Endothelial cell of umbilical vein (primary cell): ENCODE measurements around the gene LPAR3. TPM values are rescaled to one million over a fixed set of nuclear protein-coding genes. Genes with fewer than 3 reads are reported as not detected.

Experiments
- BruUV-seq: library from RNA; stranded (reverse); fragments of 400-500 nt; replicated peaks from 2 replicates; lab custom pipeline; 2021; lab: Mats Ljungman, UMichigan
- CTCF ChIA-PET: fragments of 300-600, 350-600 bp; sonication (Branson Sonifier 250); formaldehyde crosslinking; loops from one replicate; lab custom pipeline; 2021; ENCODE audit warnings: antibody characterized with exemption, inconsistent platforms; lab: Charles Lee
- POLR2A ChIA-PET: fragments of 300-600, 350-600 bp; sonication (Branson Sonifier 250); formaldehyde crosslinking; loops from one replicate; lab custom pipeline; 2021; ENCODE audit warnings: antibody characterized with exemption, inconsistent platforms; lab: Charles Lee
- DNase-seq: peaks from one replicate; pipeline ENCODE4 v3.0.0-alpha.2; 2011; ENCODE audit warnings: low read depth, low spot score
- FAIRE-seq: peaks from 2 replicates; lab custom pipeline; 2011; peaks lifted over from hg19 to GRCh38; lab: Jason Lieb, UNC
- H2AFZ ChIP-seq: 2 replicates; pipeline ENCODE4 v1.6.0; 2012; ENCODE audit warnings: low read depth, low read length, control low read depth, inconsistent platforms
- H3K27ac ChIP-seq: 2 replicates; pipeline ENCODE4 v1.5.1; 2011; ENCODE audit warnings: low read depth, mild to moderate bottlenecking, control low read depth, low read length, moderate library complexity; ENCODE audit not compliant: insufficient read depth
- H3K27me3 ChIP-seq, 2 experiments: 2 replicates each; pipeline versions ENCODE4 v1.6.0 to v1.6.1; 2011; ENCODE audit warnings: low read length in 2 of 2, mixed read lengths in 1 of 2; ENCODE audit not compliant: control insufficient read depth in 2 of 2, insufficient read depth in 2 of 2
- H3K36me3 ChIP-seq, 2 experiments: 2 replicates in 1 of 2; 3 replicates in 1 of 2; pipeline ENCODE4 v1.5.1; 2011; ENCODE audit warnings: low read length in 2 of 2, mild to moderate bottlenecking in 1 of 2, moderate library complexity in 1 of 2; ENCODE audit not compliant: control insufficient read depth in 2 of 2, insufficient read depth in 2 of 2; ENCODE audit errors: extremely low read depth in 1 of 2
- H3K4me1 ChIP-seq: 3 replicates; pipeline ENCODE4 v1.5.1; 2011; ENCODE audit warnings: mild to moderate bottlenecking, low read length; ENCODE audit not compliant: control insufficient read depth, insufficient read depth; ENCODE audit errors: extremely low read depth
- H3K4me2 ChIP-seq: 2 replicates; pipeline ENCODE4 v1.6.1; 2011; ENCODE audit warnings: low read length, control low read depth, mixed read lengths; ENCODE audit not compliant: insufficient read depth
- H3K4me3 ChIP-seq, 3 experiments: fragments of 200-600 bp in 1 of 3; sonication (generic), shearing (Covaris generic) in 1 of 3; replicated peaks in 1 of 3; 2 replicates each; pipeline ENCODE4 v1.5.1; 2011 to 2016; ENCODE audit warnings: control low read depth in 3 of 3, low read length in 3 of 3, mild to moderate bottlenecking in 2 of 3, inconsistent platforms in 1 of 3, low read depth in 1 of 3, moderate library complexity in 1 of 3; ENCODE audit not compliant: insufficient read depth in 1 of 3
- H3K79me2 ChIP-seq: 2 replicates; pipeline ENCODE4 v1.6.0; 2012; ENCODE audit warnings: low read length, inconsistent platforms; ENCODE audit not compliant: control insufficient read depth, insufficient read depth
- H3K9ac ChIP-seq: replicated peaks from 2 replicates; pipeline ENCODE3; 2011; ENCODE audit warnings: low read length, control low read depth; ENCODE audit not compliant: insufficient read depth; ENCODE audit errors: extremely low read depth
- H3K9me1 ChIP-seq: replicated peaks from 3 replicates; pipeline ENCODE4 v1.6.0; 2011; ENCODE audit warnings: mild to moderate bottlenecking, low read length; ENCODE audit not compliant: control insufficient read depth, insufficient read depth; ENCODE audit errors: extremely low read depth
- H3K9me3 ChIP-seq: replicated peaks from 2 replicates; pipeline ENCODE4 v1.5.1; 2012; ENCODE audit warnings: low read length, inconsistent platforms; ENCODE audit not compliant: control insufficient read depth, insufficient read depth
- H4K20me1 ChIP-seq: replicated peaks from 2 replicates; pipeline ENCODE3; 2011; ENCODE audit warnings: mild to moderate bottlenecking, low read length; ENCODE audit not compliant: control insufficient read depth, insufficient read depth; ENCODE audit errors: extremely low read depth
- EZH2 ChIP-seq: IDR thresholded peaks from 2 replicates; pipeline ENCODE4 v1.6.1; 2012; ENCODE audit warnings: borderline replicate concordance, low read depth, mild to moderate bottlenecking, moderate library complexity, low read length, inconsistent platforms; ENCODE audit not compliant: severe bottlenecking
- FOS ChIP-seq: IDR thresholded peaks from 2 replicates; pipeline ENCODE4 v1.6.1; 2011; ENCODE audit warnings: mild to moderate bottlenecking, low read length, moderate library complexity, borderline replicate concordance; ENCODE audit not compliant: insufficient read depth
- GATA2 ChIP-seq: IDR thresholded peaks from 2 replicates; pipeline ENCODE4 v1.7.0; 2011; ENCODE audit warnings: low read depth, mild to moderate bottlenecking, moderate library complexity, mixed read lengths, low read length; ENCODE audit not compliant: insufficient read length, insufficient read depth
- JUN ChIP-seq: IDR thresholded peaks from 2 replicates; pipeline ENCODE4 v1.6.1; 2011; ENCODE audit warnings: borderline replicate concordance, low read depth; ENCODE audit not compliant: insufficient read length, insufficient read depth
- MYC ChIP-seq: IDR thresholded peaks from one replicate; pipeline ENCODE4 v1.6.1; 2011; ENCODE audit warnings: mild to moderate bottlenecking, low read depth, low read length
- POLR2A ChIP-seq: IDR thresholded peaks from 2 replicates; pipeline ENCODE4 v1.6.1; 2012; ENCODE audit warnings: low read depth, mild to moderate bottlenecking, control low read depth, low read length
- POLR2AphosphoS5 ChIP-seq: IDR thresholded peaks from 2 replicates; pipeline ENCODE4 v1.6.1; 2012; ENCODE audit warnings: low read depth, mild to moderate bottlenecking, control low read depth, low read length, moderate library complexity; ENCODE audit not compliant: insufficient read depth
- dilution Hi-C: fragments of 300-500 bp; cut with MboI; formaldehyde crosslinking; loops from one replicate; pipeline ENCODE4 v1.15.0; 2019; ENCODE audit warnings: low sequenced_read_pairs; ENCODE audit not compliant: extremely low pct_ligation_motif_present
- intact Hi-C: fragments of 100-400 bp; cut with micrococcal nuclease; formaldehyde crosslinking; loops from one replicate; pipeline ENCODE4 v1.10.0; 2022
- polyA plus RNA-seq, 4 experiments: library from polyadenylated mRNA; depleted of rRNA in 3 of 4; stranded (reverse) in 3 of 4; unstranded in 1 of 4; fragments of >200 nt; gene quantifications; 2 replicates each; pipeline versions ENCODE4 v1.2.1 to v1.2.3, GENCODE V29; 2011 to 2012; ENCODE audit warnings: missing spikeins in 1 of 4
- total RNA-seq: library from RNA; stranded (reverse); gene quantifications from 2 replicates; pipeline ENCODE4 v1.2.3, GENCODE V29; 2021
- TF ChIP-seq, protein P1 (sequence below), 2 donors: IDR thresholded peaks; 1 replicate in 1 of 2; 2 replicates in 1 of 2; pipeline ENCODE4 v1.5.1; 2011; ENCODE audit warnings: low read length in 2 of 2, mild to moderate bottlenecking in 2 of 2, moderate library complexity in 2 of 2, control low read depth in 1 of 2, inconsistent platforms in 1 of 2, low read depth in 1 of 2; ENCODE audit not compliant: insufficient read depth in 1 of 2; ENCODE audit errors: extremely low read depth in 1 of 2
- TF ChIP-seq, protein P2 (sequence below): IDR thresholded peaks from 2 replicates; pipeline ENCODE4 v1.6.1; 2011; ENCODE audit not compliant: insufficient read depth, insufficient read length

Gene LPAR3
- total and polyA plus RNA-seq, 2 donors (not counting 3 experiments of a cell fraction or from before 2014, with no cell fraction given), result not detected

DNA sequence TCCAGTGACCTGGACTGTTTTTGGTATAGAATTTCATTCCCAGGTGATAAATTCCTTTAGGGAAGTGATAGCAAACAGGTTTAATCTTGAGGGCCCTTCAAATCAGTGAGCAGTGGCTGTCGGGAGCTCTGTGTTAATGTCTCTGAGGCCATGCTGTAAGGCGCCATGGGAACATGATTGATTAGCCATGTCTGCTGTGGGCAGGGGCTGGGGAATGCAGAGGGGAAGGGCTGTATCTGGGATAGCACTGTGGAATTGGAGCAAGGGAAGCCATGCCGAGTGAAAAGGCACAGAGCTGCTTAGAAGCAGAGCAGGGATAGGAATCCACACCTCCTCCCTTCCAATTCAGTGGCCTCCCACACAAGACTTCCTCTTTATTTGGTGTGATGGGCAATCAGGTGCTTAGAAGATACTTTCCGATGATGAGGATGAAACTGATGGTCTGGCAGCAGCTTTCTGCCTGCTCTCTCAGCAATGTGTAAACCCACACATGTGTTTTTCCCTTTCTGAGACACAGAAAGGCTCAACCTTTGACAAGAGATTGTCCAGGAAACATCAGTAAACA, 119.0 kb downstream of the LPAR3 start:
- Histone ChIP-seq H3K4me1 (no peaks in the 10 kb centered on the region), H3K79me2 (no peaks in the 10 kb centered on the region), H3K27me3 (peaks cover 2 to 10% of the 10 kb centered on the region in 2 experiments), H3K36me3 (no peaks in the 10 kb centered on the region), H3K27ac (no peak overlapping the region), H2AFZ (no peak overlapping the region), H4K20me1 (no peaks in the 10 kb centered on the region), H3K9me1 (no peaks in the 10 kb centered on the region), H3K9ac (no peak overlapping the region), H3K9me3 (no peaks in the 10 kb centered on the region), H3K4me2 (no peak overlapping the region), H3K4me3 (no peak overlapping the region)
- intact Hi-C loops (loop anchor here (2.0 kb wide), 1 partner anchor 153 kb away; no protein-coding TSS in a partner anchor), dilution Hi-C loops (no loop called here)
- no peak for DNase-seq
- no peak for FAIRE-seq
- TF ChIP-seq MYC, result no peak
- TF ChIP-seq GATA2, result no peak
- no peak for TF ChIP-seq JUN
- TF ChIP-seq POLR2AphosphoS5, result no peak
- TF ChIP-seq, protein P1, sequence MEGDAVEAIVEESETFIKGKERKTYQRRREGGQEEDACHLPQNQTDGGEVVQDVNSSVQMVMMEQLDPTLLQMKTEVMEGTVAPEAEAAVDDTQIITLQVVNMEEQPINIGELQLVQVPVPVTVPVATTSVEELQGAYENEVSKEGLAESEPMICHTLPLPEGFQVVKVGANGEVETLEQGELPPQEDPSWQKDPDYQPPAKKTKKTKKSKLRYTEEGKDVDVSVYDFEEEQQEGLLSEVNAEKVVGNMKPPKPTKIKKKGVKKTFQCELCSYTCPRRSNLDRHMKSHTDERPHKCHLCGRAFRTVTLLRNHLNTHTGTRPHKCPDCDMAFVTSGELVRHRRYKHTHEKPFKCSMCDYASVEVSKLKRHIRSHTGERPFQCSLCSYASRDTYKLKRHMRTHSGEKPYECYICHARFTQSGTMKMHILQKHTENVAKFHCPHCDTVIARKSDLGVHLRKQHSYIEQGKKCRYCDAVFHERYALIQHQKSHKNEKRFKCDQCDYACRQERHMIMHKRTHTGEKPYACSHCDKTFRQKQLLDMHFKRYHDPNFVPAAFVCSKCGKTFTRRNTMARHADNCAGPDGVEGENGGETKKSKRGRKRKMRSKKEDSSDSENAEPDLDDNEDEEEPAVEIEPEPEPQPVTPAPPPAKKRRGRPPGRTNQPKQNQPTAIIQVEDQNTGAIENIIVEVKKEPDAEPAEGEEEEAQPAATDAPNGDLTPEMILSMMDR (IDR thresholded peaks at IDR 0.05; ENCODE audit: extremely low read depth in 1 of 2, insufficient read depth in 1 of 2, low read depth in 1 of 2, low read length in 2 of 2), result no peak
- TF ChIP-seq POLR2A, result no peak
- TF ChIP-seq FOS, result no peak
- TF ChIP-seq, protein P2, sequence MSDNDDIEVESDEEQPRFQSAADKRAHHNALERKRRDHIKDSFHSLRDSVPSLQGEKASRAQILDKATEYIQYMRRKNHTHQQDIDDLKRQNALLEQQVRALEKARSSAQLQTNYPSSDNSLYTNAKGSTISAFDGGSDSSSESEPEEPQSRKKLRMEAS, result no peak
- TF ChIP-seq EZH2, result no peak
- POLR2A ChIA-PET, result no interaction called here
- no TSS peak for BruUV-seq
- CTCF ChIA-PET, result interaction anchor here (1.0 to 1.2 kb wide), 3 partner anchors 8 to 161 kb away, joined by 3 to 4 read pairs (median 4); no protein-coding TSS in a partner anchor
